ENCODE measurements around the gene ZNRD2.

The ZNRD2 gene

DNA sequence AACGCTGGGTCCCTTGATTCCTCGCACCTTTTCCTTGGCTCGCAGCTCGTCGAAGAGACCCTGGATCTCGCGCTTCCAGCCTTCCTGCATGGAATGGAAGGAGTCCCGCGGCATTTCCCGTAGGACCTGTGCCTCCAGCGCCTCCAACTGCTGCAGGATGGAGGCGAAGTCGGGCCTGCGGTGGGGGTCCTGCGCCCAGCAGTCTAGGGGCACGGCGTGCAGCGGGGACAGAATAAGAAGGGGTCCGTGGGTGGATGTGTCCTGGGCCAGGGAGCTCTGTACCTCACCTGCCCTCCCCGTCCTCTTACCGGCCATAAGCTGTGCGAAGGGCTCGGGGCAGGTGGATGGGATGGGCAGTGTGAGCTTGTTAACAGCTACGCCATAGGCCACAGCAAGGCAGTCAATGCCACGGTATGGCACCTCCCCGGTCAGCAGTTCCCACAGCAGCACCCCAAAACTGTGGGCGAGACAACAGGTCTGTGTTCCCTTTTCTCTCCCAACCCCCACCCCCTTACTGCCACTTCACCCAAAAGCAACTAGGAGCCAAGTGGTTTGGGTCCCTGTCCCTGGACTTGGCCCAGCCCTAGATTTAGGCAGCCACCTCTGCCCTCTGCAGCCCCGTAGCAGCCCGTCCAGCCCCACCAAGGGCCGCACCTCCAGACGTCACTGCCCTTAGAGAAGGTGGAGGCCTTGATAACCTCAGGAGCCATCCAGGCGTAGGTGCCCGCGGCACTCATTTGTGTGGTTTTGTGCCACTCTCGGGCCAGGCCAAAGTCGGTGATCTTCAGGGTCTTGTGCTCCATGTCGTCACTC lies 37.5 kb downstream of the ZNRD2 start:
- Histone ChIP-seq H3K9me3 (ENCODE audit: control extremely low read depth in 1 of 5, control insufficient read depth in 4 of 5, insufficient read depth in 2 of 5, low read depth in 1 of 5, low read length in 4 of 5) (no peaks in the 10 kb centered on the region), H3K4me1 (ENCODE audit: control extremely low read depth in 1 of 4, control insufficient read depth in 4 of 4, insufficient read depth in 4 of 4, low read length in 3 of 4) (peaks cover 5 to 39% (median 37%) of the 10 kb centered on the region in 4 experiments), H3K27ac (ENCODE audit: insufficient read depth in 1 of 2, low read depth in 1 of 2, low read length in 2 of 2, poor library complexity in 1 of 2, severe bottlenecking in 2 of 2) (no peak overlapping the region), H3K4me3 (ENCODE audit: control insufficient read depth in 1 of 7, extremely low read depth in 1 of 7, insufficient read depth in 4 of 7, low read depth in 2 of 7, low read length in 6 of 7) (no peak overlapping the region), H3K27me3 (replicated peaks in 2 of 5; ENCODE audit: control insufficient read depth in 4 of 5, insufficient read depth in 5 of 5, low read length in 4 of 5) (no peaks in the 10 kb centered on the region), H3K36me3 (ENCODE audit: control insufficient read depth in 4 of 4, insufficient read depth in 4 of 4, low read length in 3 of 4) (peaks cover 7 to 78% (median 64%) of the 10 kb centered on the region in 4 experiments)
- ChIA-PET CTCF (interaction anchor here (16.3 kb wide), 1 partner anchor 15 kb away, joined by 229 read pairs; the partner anchor contains the start of gene KCNK7), POLR2A (no interaction called here)
- WGBS (ENCODE audit: insufficient coverage), result 97% methylated on average over 36 of the region's 37 CpGs
- DNase-seq, result no peak

- no peak for DNase-seq
- no peaks in the 10 kb centered on the region for H3K27me3 ChIP-seq (replicated peaks in 2 of 5; ENCODE audit: control insufficient read depth in 4 of 5, insufficient read depth in 5 of 5, low read length in 4 of 5)
- H3K36me3 ChIP-seq (ENCODE audit: control insufficient read depth in 4 of 4, insufficient read depth in 4 of 4, low read length in 3 of 4), result peaks cover 7 to 67% (median 51%) of the 10 kb centered on the region in 4 experiments
- ChIA-PET POLR2A (no interaction called here), CTCF (interaction anchor here (16.3 kb wide), 1 partner anchor 16 kb away, joined by 229 read pairs; the partner anchor contains the start of gene KCNK7)
- 84% methylated on average over 3 of the region's 3 CpGs for WGBS (ENCODE audit: insufficient coverage)
- H3K27ac ChIP-seq (ENCODE audit: insufficient read depth in 1 of 2, low read depth in 1 of 2, low read length in 2 of 2, poor library complexity in 1 of 2, severe bottlenecking in 2 of 2), result peak overlapping the region in 1 of 2 experiments; percentile 93
- no peak overlapping the region for H3K4me3 ChIP-seq (ENCODE audit: control insufficient read depth in 1 of 7, extremely low read depth in 1 of 7, insufficient read depth in 4 of 7, low read depth in 2 of 7, low read length in 6 of 7)
- peaks cover 5 to 45% (median 44%) of the 10 kb centered on the region in 4 experiments for H3K4me1 ChIP-seq (ENCODE audit: control extremely low read depth in 1 of 4, control insufficient read depth in 4 of 4, insufficient read depth in 4 of 4, low read length in 3 of 4)
- H3K9me3 ChIP-seq (ENCODE audit: control extremely low read depth in 1 of 5, control insufficient read depth in 4 of 5, insufficient read depth in 2 of 5, low read depth in 1 of 5, low read length in 4 of 5), result no peaks in the 10 kb centered on the region
These were observed 39.0 kb downstream of the ZNRD2 start for GRCh38 chr11:65609229-65609628.

GRCh38 chr11:65609665-65610064 lies 39.4 kb downstream of the ZNRD2 start:
- POLR2A ChIA-PET, result no interaction called here
- Histone ChIP-seq H3K36me3 (ENCODE audit: control insufficient read depth in 4 of 4, insufficient read depth in 4 of 4, low read length in 3 of 4) (peaks cover 7 to 62% (median 47%) of the 10 kb centered on the region in 4 experiments), H3K27me3 (replicated peaks in 2 of 5; ENCODE audit: control insufficient read depth in 4 of 5, insufficient read depth in 5 of 5, low read length in 4 of 5) (no peaks in the 10 kb centered on the region), H3K4me1 (ENCODE audit: control extremely low read depth in 1 of 4, control insufficient read depth in 4 of 4, insufficient read depth in 4 of 4, low read length in 3 of 4) (peaks cover 5 to 48% (median 44%) of the 10 kb centered on the region in 4 experiments), H3K9me3 (ENCODE audit: control extremely low read depth in 1 of 5, control insufficient read depth in 4 of 5, insufficient read depth in 2 of 5, low read depth in 1 of 5, low read length in 4 of 5) (no peaks in the 10 kb centered on the region), H3K27ac (ENCODE audit: insufficient read depth in 1 of 2, low read depth in 1 of 2, low read length in 2 of 2, poor library complexity in 1 of 2, severe bottlenecking in 2 of 2) (peak overlapping the region in 1 of 2 experiments; percentile 93), H3K4me3 (ENCODE audit: control insufficient read depth in 1 of 7, extremely low read depth in 1 of 7, insufficient read depth in 4 of 7, low read depth in 2 of 7, low read length in 6 of 7) (peak overlapping the region in 1 of 7 experiments; percentile 86)
- WGBS (ENCODE audit: insufficient coverage), result 81% methylated on average over 5 of the region's 5 CpGs
- CTCF ChIA-PET, result interaction anchor here (16.3 kb wide), 1 partner anchor 16 kb away, joined by 229 read pairs; the partner anchor contains the start of gene KCNK7
- DNase-seq, result no peak

DNA sequence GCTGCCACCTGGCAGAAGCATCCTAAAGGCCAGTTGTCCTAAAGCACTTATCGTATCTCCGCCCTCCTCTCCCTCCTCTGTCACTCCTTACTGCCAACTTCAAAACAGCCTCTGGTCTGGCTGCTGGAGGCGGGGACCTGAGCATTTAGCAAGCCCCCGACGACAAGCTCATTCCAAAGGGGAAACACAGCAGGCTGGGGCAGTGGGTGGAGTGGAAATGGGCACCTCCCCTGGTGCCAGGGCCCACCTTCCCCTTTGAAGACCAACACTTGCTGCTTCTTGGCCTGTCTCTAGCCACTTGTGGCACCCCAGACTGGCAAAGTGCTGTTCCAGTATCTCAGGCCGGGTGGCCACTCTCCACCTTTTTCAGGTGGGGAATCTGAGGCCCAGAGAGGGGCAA lies 40.1 kb downstream of the ZNRD2 start:
- ChIA-PET CTCF (interaction anchor here (1.5 to 16.3 kb wide), 3 partner anchors 17 to 40 kb away, joined by 4 to 229 read pairs (median 4); partner anchors contain the start of genes EHBP1L1, KCNK7 and ZNRD2), POLR2A (no interaction called here)
- Histone ChIP-seq H3K4me3 (ENCODE audit: control insufficient read depth in 1 of 7, extremely low read depth in 1 of 7, insufficient read depth in 4 of 7, low read depth in 2 of 7, low read length in 6 of 7) (peak overlapping the region in 6 of 7 experiments; percentile 40 to 98 (median 84)), H3K27me3 (replicated peaks in 2 of 5; ENCODE audit: control insufficient read depth in 4 of 5, insufficient read depth in 5 of 5, low read length in 4 of 5) (no peaks in the 10 kb centered on the region), H3K27ac (ENCODE audit: insufficient read depth in 1 of 2, low read depth in 1 of 2, low read length in 2 of 2, poor library complexity in 1 of 2, severe bottlenecking in 2 of 2) (peak overlapping the region; percentile 82 to 93), H3K36me3 (ENCODE audit: control insufficient read depth in 4 of 4, insufficient read depth in 4 of 4, low read length in 3 of 4) (peaks cover 7 to 55% (median 41%) of the 10 kb centered on the region in 4 experiments), H3K9me3 (ENCODE audit: control extremely low read depth in 1 of 5, control insufficient read depth in 4 of 5, insufficient read depth in 2 of 5, low read depth in 1 of 5, low read length in 4 of 5) (no peaks in the 10 kb centered on the region), H3K4me1 (ENCODE audit: control extremely low read depth in 1 of 4, control insufficient read depth in 4 of 4, insufficient read depth in 4 of 4, low read length in 3 of 4) (peaks cover 5 to 50% (median 46%) of the 10 kb centered on the region in 4 experiments)
- WGBS (ENCODE audit: insufficient coverage), result 13% methylated on average over 3 of the region's 6 CpGs
- no peak for DNase-seq

DNA sequence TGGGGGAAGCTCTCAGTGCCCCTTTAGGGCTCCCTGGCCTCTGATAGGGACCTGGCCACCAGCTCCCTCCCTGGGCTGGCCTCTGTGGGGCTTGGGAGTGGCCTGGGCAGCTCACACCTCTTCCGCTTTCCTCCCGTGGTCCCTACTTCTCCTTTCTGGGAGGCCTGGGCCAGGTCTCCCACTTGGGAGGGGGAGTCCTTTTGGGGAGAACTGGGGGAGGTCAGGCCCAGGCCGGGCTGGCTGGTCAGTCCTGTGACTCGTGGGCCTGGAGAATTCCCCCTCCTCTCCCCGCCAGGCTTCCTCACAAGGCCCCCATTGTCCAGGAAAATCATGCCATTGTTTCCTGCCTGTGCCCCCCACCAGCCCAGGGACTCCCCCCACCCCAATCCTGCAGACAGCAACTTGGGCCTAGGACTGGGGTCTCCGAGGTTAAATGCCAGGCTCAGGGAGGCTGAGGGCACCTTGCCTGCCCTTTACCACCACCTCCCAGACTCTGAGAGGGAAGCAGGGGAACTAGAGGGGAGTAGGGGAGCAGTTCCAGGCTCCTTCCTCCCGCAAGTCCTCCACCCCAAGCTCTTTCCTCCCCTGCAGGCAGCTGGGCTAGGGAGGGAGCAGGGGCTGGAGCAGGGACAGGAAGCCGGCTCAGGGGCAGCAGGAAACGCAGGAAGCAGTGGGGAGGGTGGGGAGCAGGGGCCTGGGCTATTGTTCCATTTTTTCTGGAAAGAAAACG lies 40.9 kb downstream of the ZNRD2 start:
- Histone ChIP-seq H3K36me3 (ENCODE audit: control insufficient read depth in 4 of 4, insufficient read depth in 4 of 4, low read length in 3 of 4) (peaks cover 7 to 47% (median 34%) of the 10 kb centered on the region in 4 experiments), H3K27me3 (replicated peaks in 2 of 5; ENCODE audit: control insufficient read depth in 4 of 5, insufficient read depth in 5 of 5, low read length in 4 of 5) (no peaks in the 10 kb centered on the region), H3K4me3 (ENCODE audit: control insufficient read depth in 1 of 7, extremely low read depth in 1 of 7, insufficient read depth in 4 of 7, low read depth in 2 of 7, low read length in 6 of 7) (peak overlapping the region; percentile 24 to 98 (median 82)), H3K27ac (ENCODE audit: insufficient read depth in 1 of 2, low read depth in 1 of 2, low read length in 2 of 2, poor library complexity in 1 of 2, severe bottlenecking in 2 of 2) (peak overlapping the region; percentile 82 to 93), H3K9me3 (ENCODE audit: control extremely low read depth in 1 of 5, control insufficient read depth in 4 of 5, insufficient read depth in 2 of 5, low read depth in 1 of 5, low read length in 4 of 5) (no peaks in the 10 kb centered on the region), H3K4me1 (ENCODE audit: control extremely low read depth in 1 of 4, control insufficient read depth in 4 of 4, insufficient read depth in 4 of 4, low read length in 3 of 4) (peaks cover 5 to 52% (median 47%) of the 10 kb centered on the region in 4 experiments)
- POLR2A ChIA-PET, result no interaction called here
- WGBS (ENCODE audit: insufficient coverage), result 3% methylated on average over 6 of the region's 10 CpGs
- CTCF ChIA-PET, result interaction anchor here (1.5 to 16.3 kb wide), 4 partner anchors 15 to 40 kb away, joined by 4 to 229 read pairs (median 4); partner anchors contain the start of genes EHBP1L1, KCNK7 and ZNRD2
- DNase-seq, result peak in 2 of 3 donors; percentile 52

GRCh38 chr11:65611758-65612603 lies 41.7 kb downstream of the ZNRD2 start:
- POLR2A ChIA-PET, result interaction anchor here (1.1 kb wide), 1 partner anchor 16 kb away, joined by 4 read pairs; the partner anchor contains the start of gene KCNK7
- H3K27ac ChIP-seq (ENCODE audit: insufficient read depth in 1 of 2, low read depth in 1 of 2, low read length in 2 of 2, poor library complexity in 1 of 2, severe bottlenecking in 2 of 2), result peak overlapping the region; percentile 82 to 93
- DNase-seq, result no peak

More at GRCh38 chr11:65611758-65612603, 41.7 kb downstream of the ZNRD2 start:
- Histone ChIP-seq H3K4me1 (ENCODE audit: control extremely low read depth in 1 of 4, control insufficient read depth in 4 of 4, insufficient read depth in 4 of 4, low read length in 3 of 4) (peaks cover 5 to 60% (median 55%) of the 10 kb centered on the region in 4 experiments), H3K36me3 (ENCODE audit: control insufficient read depth in 4 of 4, insufficient read depth in 4 of 4, low read length in 3 of 4) (peaks cover 7 to 39% (median 30%) of the 10 kb centered on the region in 4 experiments), H3K4me3 (ENCODE audit: control insufficient read depth in 1 of 7, extremely low read depth in 1 of 7, insufficient read depth in 4 of 7, low read depth in 2 of 7, low read length in 6 of 7) (peak overlapping the region; percentile 23 to 98 (median 86)), H3K9me3 (ENCODE audit: control extremely low read depth in 1 of 5, control insufficient read depth in 4 of 5, insufficient read depth in 2 of 5, low read depth in 1 of 5, low read length in 4 of 5) (no peaks in the 10 kb centered on the region), H3K27me3 (replicated peaks in 2 of 5; ENCODE audit: control insufficient read depth in 4 of 5, insufficient read depth in 5 of 5, low read length in 4 of 5) (no peaks in the 10 kb centered on the region)
- CTCF ChIA-PET, result interaction anchor here (0.7 to 16.3 kb wide), 9 partner anchors 8 to 272 kb away, joined by 3 to 229 read pairs (median 4); partner anchors contain the start of genes KCNK7 and ZNRD2
- 34% methylated on average over 10 of the region's 12 CpGs for WGBS (ENCODE audit: insufficient coverage)
